Activated effector memory CD4-positive, alpha-beta T cell treated with anti-CD3 and anti-CD28 coated beads, Interleukin-2, amount 50 U/mL, for 16 hours (primary cell): ENCODE results near the gene GLDC.
"Not testable (repeated sequence)": the region's sequence is repeated elsewhere in the genome, so short reads cannot be mapped to it uniquely, and the experiment has no call there.

ENCODE experiments used
- DNase-seq: peaks from one replicate; pipeline ENCODE4 v3.0.0-alpha.2; 2020

The GLDC gene

DNA sequence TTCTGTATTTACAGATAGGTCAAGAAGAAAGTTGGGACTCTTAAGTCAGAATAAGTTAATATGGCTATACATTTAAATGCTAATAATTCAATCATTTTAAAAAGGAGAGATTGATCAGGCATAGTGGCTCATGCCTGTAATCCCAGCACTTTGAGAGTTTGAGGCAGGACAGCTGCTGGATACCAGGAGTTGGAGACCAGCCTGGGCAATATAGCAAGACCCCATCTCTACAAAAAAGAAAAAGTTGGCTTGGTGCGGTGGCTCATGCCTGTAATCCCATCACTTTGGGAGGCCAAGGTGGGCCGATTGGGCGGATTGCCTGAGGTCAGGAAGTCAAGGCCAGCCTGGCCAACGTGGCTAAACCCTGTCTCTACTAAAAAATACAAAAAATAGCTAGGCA is 15.0 kb upstream of the GLDC start:
- DNase-seq, result no peak

DNA sequence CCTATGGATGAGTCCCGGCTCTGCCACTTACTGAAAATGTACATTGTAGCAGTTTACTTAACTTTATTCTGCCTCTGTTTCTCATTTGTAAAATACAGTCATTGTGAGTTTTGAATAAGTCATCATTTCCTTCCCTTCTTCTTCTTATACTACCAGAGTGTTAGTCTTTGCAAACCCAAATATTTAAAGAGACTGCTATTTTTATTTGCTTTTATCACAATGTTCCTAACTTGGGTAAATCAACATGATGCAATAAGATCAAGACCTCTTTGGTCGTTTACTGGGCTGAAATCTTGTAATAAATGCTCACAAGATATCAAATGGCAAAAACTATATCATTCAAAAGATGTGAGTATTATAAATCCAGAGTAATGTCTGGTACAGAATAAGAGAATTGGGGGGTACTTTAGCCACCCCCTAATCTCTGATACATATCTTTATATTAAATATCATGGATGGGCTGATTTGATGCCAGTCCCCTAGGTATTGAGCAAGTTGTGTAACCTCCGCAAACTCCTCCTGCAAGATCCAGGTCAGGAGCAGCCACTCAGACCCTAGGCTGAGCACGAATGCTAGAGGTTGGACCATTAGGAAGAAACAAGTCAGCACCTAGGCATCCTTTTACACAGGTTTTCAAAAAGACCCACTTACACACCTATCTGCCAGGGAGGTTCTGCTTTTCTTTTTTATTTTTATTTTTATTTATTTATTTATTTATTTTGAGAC is 13.3 kb upstream of the GLDC start:
- no peak for DNase-seq

DNA sequence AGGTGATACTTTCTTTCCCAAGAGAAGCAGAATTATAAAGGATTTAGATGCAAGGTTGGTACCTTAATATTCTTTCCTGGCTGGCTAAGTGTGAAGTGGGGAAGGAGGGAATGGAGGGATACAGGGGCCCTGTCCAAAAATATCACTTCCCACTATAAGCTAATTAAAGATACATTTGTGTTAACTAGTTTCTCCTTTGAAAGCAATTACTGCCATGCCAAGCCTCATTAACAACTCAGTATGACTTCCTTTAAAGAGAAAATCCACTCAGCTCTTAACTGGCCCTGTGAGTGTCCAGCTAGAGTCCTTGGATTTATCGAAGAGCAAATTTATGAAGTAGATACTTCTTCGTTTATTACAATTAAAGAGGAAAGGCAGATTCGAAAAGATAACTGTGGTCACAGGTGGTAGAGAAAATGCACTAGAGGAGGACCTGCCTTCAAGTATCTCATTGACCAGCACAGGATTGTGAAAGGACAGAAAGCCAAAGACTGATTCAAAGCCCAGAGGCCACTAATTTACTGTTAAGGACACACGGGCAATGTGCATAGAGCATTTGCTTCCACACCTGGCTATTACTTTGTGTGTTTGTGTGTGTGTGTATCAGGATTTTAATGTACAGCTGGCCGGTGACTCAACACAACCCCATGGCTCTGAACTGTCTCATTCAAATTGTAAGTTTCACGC is 11.2 kb upstream of the GLDC start:
- DNase-seq, result no peak

DNA sequence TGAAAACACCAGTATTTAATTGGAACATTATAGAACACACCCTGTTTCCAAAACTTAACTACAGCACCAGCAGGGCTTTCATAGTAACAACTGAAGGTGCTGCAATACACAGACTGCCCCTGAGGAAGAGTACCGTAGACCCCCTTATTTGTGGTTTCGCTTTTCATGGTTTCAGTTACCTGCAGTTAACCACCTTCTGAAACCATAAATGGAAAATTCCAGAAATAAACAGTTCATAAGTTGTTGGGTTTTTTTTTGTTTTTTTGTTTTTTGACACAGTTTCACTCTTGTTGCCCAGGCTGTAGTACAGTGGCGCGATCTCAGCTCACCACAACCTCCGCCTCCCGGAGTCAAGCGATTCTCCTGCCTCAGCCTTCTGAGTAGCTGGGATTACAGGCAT is 9.5 kb upstream of the GLDC start:
- DNase-seq, result no peak

DNA sequence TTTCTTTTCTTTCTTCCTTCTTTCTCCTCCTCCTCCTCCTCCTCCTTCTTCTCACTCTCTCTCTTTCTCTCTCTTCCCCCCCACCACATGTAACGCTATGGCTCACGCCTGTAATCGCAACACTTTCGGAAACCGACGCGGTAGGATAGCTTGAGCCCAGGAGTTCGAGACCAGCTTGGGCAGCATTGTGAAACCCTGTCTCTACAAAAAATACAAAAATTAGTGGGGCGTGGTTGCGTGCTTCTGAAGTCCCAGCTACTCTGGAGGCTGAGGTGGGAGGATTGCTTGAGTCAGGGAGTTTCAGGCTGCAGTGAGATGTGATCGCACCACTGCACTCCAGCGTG is 736 bp upstream of the GLDC start:
- DNase-seq, result peak; percentile 68

DNA sequence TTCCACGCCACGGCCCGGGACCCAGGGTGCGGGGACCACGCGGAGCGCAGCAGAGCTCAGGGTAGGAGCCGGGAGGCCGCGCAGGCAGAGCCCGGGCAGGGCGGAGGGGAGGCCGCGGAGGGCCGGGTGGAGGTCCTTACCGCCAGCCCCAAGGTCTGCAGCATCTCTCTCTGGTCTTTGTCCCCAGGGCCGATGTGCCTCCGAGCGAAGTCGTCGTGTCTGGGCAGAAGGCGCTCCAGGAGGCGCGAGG is 499 bp downstream of the GLDC start:
- DNase-seq, result peak; percentile 66

DNA sequence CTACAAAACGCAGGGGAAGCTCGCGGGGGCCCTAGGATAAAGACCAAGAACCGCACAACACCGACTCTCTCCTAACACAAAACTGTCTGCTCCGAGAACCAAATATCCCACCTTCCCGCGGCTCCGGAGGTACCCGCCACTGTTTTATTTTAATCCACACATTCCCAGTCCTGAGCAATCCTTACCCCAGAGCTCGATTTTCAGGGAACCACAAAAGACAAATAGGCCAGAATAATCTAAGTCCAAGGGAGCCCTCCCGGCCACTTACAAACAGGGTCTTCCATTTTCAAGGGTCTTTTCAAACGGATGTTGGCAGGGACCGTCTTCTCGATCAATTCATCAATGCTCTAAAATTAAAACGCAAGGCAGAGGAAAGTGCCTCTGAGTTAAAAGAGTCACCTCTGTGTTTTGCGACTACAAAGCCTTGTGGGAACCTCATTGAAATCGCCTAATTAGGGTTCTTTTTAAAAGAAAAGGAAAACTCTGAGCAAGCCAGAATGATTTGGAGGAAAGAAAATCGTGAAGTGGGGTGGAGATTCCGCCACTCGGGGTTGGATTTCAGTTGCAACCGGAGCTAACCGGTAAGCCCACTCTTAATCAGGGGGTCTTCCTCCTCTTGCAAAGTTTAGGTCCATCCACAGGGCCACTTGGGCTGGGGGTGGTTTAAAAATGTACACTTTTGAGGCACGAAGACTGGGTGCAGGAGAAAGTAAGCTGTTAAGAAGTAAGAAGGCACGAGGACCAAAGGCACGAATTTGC is 1.0 kb downstream of the GLDC start:
- DNase-seq, result no peak

DNA sequence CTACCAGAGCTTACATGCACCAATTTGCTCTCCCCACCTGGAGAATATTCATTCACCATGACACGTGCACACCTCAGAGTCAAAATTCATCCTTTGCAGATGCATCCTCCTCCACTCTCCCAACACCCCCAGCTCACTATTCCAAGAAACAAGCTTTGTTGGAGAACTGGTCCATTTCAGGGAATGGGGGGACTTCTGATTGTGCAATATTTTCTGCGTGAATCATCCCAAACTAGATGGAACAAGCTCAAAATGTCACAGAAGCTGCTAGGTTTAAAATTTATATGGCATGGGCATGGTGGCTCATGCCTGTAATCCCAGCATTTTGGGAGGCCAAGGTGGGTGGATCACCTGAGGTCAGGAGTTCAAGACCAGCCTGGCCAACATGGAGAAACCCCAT is 3.6 kb downstream of the GLDC start:
- no peak for DNase-seq

DNA sequence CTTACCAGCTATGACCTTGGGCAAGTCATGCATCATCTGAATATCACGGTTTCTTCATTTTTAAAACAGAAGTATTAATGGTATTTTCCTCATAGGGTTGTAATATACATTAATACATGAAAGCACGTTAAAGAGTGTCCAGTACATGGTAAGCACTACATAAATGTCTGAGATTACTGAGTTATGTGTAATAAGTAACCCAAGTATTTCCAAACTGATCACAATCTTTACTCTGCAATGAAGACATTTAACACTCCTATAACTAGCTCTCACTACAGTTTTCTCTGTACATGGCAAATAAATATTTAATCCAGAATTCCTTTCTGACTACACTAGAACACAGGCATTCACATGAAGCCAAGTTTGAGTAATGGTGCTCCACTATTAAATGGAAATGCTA is 4.0 kb downstream of the GLDC start:
- no peak for DNase-seq

DNA sequence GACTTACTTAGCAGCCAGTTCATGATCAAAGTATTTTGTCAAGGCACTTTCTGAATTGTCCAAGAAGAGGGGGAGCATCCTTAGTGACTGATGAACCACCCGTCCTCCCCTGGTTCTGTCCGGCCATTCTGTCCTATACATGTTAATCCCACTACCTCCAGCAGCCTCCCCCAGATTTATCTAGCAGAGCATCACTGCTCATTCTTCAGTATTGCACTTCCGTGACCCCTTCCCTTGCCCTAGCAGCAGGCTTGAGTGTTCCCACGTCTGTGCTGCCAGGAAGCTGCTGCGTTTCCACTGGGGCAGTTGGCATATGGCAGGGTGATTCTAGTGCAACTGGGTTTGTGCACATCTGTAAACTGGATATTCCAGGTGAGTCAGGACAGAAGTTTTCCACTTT is 4.5 kb downstream of the GLDC start:
- no peak for DNase-seq

DNA sequence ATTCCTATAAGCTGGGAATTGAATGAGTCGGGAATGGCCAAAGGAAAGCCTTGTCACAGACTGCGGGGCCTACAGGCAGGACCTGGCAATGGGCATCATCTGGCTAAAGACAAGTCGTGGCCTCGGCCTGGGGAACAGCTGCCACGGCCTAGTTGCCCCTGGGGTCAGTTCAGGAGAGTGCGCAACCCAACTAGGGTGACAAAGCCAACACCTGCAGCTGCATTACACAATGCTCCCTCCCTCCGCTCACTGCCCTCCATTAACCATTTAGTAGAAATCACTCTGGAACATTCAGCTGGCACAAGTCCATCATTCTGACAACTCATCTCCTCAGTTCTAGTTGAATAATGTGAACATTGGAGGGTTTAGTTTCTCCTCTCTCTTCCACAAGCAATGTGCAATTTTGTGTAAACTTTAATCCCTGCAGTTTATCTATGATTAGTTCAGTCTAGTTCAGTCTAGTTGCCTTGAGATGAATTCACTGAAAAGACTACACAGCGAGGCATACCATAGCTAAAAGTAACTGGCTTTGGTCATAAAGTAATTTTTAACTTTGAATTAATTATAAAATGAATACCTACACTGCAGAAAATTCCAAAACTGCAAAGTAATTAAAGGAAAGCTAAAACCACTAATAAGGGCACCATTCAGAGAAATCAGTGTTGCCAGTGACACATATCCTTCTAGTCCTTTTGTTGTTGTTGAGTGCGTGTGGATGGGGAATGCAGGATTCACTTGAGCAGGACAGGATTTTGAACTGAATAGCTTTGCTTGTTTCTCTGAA is 5.1 kb downstream of the GLDC start:
- DNase-seq, result no peak

DNA sequence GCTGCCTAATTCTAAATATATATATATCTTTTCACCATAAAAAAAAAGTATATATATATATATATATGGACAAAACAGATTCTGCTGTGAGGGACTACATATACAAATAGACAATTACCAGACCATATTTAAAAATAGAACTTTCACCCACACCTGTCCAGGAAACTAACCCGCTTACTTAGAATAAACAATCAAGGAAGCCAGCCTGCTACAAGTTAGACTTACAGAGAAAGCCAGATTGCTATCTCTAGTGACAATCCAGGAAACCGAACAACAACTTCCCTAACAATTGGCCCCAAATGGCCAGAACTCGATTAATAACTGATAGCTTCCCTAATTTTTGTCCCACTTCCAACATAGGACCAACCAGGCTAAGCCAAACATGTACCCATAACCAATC is 5.9 kb downstream of the GLDC start:
- no peak for DNase-seq

DNA sequence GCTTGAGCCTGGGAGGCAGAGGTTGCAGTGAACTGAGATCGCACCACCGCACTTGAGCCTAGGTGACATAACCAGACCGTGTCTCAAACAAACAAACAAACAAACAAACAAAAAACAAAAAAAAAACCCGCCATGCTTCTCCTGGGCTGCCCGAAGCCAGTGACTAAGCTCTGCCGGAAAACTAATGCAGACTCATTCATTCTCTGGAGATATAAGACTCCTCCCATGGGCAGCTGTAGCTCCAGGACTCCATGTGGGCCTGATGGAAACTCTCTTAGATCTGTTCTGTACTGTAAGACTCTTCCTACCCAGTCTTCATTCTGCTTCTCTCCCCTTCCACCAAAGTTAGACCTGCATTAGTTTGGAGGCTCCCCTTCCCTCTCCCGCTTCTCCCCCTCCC is 11.1 kb downstream of the GLDC start:
- no peak for DNase-seq

DNA sequence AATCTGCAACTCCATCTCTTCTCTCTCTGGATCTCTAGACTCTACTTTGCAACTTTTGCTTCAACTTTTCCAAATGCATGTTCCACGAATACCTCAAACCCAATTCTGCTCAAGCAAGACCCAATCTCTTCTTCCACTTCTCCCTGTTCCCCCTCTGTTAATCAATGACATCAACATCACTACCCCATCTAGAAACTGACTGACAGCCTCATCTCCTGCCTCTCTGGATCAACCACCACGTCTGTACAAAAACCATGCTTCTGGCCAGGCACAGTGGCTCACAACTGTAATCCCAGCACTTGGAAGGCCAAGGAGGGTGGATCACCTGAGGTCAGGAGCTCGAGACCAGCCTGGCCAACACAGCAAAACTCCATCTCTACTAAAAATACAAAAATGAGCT is 12.2 kb downstream of the GLDC start:
- no peak for DNase-seq

DNA sequence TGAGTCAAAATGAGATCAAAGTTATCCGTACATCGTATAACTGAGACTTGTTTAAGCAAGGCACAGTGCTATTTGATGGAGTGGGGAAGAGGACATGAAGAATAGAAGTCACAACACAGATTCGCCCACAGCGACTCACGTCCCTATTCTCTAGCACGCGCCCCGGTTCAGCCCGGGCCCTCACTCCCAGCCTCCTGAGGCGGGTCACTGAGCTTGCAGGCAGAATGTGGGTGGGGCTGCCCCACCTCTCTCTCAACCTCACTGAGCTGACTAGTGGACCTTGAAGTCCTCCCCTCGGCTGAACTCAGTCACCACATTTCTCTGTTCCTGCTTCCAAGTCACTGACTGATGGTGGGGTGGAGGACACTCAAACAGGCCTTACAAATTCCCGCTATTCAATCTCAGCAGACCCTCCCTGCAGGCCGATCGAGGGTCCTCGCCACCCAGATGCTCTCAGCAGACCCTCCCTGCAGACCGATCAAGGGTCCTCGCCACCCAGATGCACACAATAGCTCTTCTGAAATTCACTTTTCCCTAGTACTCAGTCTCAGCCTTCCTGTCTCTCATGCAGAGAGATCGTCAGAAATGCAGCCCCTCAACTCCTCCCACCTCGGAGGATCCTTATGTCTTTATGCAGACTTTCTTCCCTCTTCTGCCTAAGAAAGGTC is 12.9 kb downstream of the GLDC start:
- no peak for DNase-seq

DNA sequence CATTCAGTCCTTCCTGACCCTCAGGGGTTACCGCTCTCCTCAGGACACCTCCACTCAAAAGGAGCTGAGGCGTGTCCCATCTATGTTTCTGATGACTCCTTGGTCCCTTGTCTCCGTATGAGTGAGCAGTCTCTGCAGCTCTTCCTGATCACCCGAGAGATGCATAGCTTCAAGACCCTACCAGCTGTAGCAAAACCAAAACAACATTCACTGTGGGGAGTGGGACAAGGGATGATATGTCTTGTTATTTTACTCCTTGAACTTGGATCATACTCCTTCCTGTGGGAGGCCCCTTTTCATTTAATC is 14.4 kb downstream of the GLDC start:
- no peak for DNase-seq

DNA sequence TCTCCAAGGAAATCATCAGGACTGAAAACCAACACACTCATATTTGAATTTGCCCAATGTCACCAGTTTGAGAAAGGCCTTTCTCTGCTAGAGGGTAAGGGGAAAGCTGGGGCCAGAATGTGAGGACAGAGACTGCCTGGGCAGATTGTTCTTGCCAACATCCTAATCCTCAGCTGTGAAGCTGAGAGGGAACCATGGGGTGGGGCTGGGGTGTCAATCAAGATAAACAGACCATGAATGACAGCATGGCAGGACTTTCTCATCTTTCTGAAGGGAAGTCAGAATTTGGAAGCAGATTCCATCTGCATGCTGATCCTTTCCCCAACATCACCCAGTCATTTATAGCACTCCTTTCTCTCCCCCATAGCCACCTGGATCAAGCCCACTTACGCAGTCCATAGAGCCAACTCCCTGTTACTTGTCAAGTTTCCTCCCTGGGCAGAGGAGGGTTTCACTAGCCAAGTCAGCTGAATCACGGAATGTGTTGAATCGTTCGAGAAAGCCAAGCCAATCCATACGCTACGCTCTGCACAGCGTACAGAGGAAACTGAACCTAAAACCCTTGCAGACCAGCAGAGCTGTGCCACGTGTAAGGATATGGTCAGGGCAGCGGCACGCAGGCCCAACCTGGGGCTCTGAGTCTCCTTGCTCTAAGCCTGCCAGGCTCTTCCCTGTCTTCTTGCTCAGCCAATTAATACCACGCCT is 14.9 kb downstream of the GLDC start:
- DNase-seq, result no peak

DNA sequence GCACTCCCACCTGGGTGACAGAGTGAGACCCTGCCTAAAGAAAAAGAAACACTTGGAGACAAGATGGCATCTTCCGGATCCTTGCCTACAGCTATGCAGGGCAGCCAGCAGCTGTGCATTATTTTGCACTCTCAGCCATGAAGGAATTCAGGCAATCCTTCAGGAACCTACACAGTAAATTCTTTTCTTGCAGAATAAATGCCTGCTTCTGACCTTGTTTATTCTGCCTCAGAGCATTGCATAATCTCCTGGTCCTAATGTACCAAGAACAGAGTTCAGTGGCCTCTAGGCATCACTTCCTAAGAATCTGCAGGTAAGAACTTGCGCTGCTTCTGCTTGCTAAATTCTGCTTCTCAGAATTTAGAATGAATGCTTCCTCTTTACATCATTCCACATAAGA is 16.8 kb downstream of the GLDC start:
- DNase-seq, result no peak

DNA sequence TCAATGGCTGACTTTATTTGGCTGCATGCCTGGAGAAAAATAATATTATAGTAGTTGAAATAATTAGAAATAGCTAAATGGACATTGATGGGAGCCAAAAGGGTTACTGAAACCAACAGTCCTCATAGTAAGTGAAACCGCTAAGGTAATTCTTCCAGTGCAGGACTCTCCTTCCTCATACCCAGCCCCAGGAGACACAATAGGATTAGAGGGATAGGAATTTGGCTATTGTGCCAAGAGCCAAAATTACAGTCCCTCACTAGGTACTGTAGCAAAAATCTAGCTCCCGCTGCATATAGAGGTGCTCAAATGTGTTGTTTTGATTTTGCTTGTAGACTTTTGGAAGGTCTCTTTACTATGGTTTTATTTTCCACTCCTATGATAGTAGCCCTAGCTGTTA is 20.2 kb downstream of the GLDC start:
- DNase-seq, result no peak

DNA sequence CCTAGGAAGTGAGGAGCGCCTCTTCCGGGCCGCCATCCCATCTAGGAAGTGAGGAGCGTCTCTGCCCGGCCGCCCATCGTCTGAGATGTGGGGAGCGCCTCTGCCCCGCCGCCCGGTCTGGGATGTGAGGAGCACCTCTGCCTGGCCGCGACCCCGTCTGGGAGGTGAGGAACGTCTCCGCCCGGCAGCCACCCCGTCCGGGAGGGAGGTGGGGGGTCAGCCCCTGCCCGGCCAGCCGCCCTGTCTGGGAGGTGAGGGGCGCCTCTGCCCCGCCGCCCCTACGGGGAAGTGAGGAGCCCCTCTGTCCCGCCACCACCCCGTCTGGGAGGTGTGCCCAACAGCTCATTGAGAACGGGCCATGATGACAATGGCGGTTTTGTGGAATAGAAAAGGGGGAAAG is 22.7 kb downstream of the GLDC start:
- DNase-seq, result not testable (repeated sequence)

DNA sequence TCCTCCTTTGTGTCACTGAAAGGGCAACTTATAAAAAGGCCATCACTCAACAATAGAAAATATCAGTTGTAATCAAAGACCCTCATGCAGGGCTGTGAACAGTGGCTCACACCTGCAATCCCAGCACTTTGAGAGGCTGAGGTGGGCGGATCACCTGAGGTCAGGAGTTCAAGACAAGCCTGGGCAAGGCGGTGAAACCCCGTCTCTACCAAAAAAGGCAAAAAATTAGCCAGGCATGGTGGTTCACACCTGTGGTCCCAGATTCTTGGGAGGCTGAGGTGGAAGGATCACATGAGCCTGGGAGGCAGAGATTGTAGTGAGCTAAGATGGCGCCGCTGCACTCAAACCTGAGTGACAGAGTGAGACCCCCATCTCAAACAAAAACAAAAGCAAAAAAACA is 24.7 kb downstream of the GLDC start:
- DNase-seq, result no peak

DNA sequence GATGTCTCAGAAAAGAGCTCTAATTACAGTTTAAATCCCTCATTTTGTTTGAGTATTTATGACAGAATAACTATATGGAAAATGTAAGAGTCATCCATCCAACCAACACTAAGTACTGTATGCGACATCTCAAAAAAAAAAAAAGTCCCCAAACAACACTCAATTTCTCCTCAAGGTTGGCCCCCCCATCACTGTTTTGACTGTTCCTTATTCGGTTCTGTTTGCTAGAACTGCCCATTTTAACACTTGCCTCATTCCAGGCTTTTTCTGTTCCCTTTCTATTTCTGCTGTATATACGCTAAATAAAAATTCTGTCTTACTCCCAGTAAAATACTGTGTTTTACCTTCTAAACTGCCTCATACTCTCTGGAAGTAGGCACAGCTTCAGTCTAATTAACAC is 25.2 kb downstream of the GLDC start:
- DNase-seq, result no peak

DNA sequence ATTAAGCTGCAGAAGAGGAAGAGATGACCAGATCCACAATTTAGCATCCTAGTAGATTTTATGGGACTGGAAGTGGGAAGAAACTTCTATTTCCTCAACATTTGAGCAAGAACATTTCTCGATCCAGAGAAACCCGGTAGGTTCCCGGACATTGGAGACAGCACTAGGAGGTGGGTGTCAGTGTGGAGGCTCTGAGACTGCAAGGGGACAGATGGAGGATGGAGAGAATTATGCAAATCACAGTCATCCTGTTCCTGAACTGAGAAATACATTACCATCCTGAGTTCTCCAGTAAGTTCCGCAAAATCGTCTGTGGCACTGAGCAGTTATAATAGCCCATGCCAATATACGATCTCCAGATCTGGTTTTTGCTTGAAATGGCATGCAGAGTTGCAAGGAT is 25.6 kb downstream of the GLDC start:
- DNase-seq, result no peak
